CD4-positive, alpha-beta T cell treated with Interferon gamma for 1 hour (primary cell): ENCODE data around the gene ZNF746.
"Not testable (repeated sequence)": the region's sequence is repeated elsewhere in the genome, so short reads cannot be mapped to it uniquely, and the experiment has no call there.

ENCODE experiments used
- DNase-seq: peaks from one replicate; pipeline ENCODE4 v3.0.0-alpha.2; 2020

The ZNF746 gene

DNA sequence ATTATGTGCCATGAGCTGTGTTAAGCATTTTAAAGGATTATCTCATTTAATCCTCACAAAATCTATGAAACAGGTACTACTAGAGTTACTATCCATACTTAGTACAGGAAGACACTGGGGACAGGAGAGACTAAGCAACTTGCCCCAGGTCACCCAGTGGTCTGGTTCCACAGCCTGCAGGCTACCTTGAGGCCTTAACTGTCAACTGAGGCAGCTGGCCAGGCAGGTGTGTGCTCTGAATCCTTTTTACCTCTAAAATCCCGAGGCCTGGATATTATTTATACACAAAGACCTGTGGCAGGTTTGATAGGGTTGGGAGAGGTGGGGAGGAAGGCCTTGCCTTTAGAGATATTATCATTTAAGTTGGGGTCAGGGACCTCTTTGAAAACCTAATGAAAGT lies 39.8 kb downstream of the ZNF746 start:
- DNase-seq = no peak

DNA sequence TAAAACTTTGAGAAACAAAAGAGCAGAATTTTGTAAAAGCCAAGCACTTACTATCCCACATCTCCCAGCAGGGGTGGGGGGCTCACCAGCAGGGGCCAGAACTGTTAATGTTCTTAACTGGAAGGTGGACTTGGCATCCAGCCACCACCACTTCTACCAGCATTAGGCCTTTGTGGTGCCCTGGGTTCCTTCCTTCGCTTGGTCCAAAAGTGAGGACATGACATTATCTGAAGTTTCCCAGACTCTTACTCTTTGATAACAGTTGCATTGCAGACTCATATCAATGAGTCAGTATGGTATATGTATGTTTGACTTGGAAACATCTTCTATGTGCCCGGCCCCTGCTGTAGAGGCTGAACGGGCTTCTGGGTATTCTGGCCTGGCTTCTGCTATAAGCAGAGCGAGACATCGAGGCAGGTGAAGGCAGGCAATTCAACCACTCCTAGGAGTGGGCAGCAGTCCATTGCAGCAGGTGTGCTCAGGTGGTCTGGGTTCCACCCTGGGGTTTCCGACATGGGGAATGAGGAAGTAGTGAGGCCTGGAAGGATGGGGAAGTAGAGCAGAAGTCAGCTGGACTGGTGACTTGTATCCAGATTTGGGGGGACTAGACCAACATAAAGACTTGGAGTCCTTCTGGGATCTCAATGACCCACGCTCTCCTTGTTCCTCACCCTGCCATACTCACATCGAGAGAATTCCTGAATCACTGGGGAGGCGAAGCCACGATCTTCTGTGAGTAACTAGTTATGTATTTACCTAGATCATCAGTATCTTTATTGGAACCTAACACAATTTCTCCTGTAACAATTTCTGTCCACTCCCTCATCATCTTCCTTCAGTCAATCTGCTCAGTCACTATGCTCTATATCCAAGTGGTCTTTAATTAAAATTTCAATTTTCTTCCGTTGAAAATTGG lies 40.8 kb downstream of the ZNF746 start:
- DNase-seq = no peak

DNA sequence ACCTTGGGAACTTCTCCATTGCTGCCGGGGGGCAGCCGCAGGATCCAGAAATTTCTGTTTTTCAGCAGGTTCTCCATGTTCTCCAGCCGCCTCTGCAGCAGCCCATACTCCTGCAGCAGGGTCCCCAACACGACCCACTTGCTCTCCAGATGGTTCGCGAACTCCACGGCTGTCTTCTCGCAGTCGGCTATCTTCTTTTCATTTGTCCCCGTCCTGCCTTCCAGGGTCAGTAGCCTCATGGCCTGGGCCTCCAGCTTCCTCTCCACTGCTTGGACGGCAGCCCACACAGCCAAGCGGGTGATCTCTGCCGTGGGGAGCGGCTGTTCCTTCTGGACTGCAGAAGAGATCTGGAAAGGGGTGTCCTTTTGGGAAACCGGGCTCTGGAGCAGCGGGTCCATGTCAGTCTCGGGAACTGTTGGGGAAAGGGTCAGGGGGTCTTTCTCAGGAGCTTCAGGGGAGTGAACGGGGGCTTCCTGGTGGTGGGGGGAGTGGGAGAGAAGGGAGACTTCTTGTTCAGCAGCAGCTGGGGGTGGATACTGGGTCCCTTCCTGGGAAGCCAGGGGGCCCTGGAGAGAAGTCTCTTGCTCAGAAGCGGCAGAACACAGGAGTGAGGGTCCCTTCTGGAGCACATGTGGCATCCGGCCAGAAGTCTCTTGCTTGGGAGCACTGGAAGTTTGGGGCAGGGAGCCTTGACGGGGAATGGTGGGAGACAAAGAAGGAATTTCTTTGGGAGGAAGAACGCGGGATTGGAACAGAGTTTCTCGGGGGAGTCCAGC lies 42.2 kb downstream of the ZNF746 start:
- no peak for DNase-seq

DNA sequence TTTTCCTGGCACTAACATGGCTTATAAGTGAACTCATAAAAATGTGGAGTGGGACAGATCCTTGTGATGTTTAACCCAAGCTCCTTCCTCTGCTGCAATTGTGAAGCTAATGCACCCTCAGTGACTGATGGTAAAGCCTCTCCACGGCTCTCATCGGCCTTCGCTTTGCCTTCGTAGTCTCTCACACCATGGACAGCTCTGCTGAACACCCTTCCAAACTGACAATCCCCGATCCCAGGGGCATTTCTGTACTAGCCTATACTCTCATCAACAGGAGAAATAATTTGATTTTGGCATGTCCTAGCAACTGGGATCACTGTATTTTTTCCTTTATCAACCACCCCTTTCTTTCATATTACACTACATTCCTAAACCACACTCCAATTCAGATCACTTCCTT lies 42.9 kb downstream of the ZNF746 start:
- no peak for DNase-seq

DNA sequence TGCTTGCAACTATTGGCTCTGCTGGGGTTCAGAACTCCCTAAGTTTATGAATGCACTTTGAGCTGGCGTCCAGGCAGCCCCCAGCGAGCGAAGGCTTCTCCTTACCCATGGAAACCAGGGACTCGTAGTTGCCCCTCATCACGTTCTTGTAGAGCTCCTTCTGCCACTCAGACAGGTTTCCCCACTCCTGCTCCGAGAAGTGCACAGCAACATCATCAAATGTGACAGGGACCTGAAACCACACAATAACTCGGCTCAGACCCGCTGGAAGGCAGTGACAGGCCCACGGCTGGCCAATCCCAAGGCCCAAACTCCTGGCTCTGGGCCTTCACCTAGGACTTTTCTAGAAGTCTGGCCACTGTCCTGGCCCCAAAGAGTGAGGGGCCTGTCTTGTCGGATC lies 43.6 kb downstream of the ZNF746 start:
- no peak for DNase-seq

DNA sequence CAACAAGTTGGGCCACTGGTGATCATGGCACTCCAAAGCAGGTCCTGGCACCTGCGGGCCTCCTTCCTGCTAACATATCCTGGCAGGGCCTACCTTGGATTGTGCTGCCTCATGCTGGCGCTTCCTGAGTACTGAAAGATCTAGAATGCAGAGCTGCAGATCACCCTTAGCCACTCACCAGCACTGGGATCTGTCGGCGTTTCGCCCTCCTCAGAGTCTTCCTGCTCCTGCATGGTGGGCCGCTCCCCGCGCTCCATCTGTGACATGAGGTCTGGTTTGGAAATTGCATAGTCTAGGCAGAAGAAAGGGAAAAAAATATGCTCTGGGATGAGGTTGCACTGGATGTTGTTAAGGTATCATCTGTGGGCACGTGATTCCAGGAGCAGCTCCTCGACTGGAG lies 46.8 kb downstream of the ZNF746 start:
- no peak for DNase-seq

DNA sequence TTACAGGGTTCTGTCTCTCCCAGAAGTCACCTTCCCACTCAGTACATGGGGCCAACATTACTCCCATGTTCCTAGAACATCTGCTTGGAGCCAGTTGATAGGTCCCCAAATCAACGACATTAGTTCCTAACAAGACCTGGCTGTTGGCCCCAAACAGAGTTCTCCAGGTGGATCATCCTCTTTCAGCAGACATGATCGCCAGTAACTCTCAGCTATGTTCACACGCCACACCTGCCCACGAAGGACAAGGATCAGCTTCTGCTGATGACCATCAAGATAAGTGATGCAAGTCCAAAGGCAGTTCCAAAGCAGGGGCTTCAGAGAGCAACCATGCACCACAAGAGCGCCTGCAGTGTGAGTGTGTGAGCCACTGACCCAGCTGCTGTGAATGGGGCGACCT lies 47.7 kb downstream of the ZNF746 start:
- DNase-seq = no peak

DNA sequence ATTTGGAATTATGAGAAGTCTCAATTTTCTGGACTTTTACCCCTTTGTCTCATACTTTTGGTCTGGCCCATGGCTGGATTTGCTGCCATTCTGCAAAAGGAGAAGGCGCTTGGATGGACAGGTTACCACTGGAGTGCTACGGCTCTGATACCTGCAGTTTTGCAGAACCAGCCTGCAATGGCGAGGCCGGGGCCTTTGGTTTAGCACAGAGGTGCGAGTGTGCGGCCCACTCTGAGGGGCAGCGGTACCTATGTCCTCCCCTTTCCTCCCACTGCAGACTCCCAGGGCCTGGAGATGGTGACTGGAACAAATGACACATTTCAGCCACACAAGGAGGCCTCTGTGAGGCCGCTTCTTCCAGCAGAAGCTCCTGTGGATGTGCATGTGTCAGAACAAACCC lies 48.6 kb downstream of the ZNF746 start:
- DNase-seq = no peak

DNA sequence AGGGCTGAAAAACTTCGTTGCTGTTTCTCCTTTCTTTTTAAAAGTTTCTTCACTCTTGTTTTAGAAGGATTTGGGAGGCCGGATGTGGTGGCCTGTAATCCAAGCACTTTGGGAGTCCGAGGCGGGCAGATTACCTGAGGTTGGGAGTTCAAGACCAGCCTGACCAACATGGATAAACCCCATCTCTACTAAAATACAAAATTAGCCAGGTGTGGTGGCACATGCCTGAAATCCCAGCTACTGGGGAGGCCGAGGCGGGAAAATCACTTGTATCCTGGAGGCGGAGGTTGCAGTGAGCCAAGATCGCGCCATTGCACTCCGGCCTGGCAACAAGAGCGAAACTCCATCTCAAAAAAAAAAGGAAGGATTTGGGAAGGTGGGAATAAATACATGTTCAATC lies 51.6 kb downstream of the ZNF746 start:
- not testable (repeated sequence) for DNase-seq

DNA sequence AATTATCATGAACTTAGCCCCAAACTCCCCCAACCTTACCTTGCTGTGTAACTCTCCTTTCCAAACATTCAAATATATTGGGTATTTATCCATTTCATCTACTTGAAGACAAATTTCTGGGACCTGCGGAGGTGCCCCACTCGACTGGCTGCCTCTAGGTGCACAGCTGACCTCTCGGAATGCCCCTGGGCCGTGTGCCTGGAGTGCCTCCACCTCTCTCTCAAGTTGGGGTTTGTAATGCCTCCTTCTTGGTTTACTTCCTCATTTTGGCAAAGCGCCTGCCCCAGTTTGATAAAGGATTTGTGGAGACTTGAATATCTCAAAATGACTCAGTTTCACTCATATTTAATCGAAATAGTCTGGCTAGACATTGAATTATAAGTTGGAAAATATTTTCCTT lies 53.3 kb downstream of the ZNF746 start:
- DNase-seq = no peak

DNA sequence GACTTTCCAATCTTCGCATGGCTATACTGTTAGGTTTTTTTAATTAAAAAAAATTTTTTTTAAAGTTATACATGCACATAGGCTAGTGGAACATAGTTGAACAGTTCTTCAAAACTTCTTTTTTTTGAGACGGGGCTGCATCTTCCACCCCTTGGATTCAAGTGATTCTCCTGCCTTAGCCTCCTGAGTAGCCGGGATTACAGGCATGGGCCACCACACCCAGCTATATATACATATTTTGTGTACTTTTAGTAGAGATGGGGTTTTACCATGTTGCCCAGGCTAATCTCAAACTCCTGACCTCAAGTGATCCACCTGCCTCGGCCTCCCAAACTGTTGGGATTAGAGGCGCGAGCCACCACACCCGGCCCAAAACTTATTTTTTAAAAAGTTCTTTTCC lies 54.1 kb downstream of the ZNF746 start:
- no peak for DNase-seq

DNA sequence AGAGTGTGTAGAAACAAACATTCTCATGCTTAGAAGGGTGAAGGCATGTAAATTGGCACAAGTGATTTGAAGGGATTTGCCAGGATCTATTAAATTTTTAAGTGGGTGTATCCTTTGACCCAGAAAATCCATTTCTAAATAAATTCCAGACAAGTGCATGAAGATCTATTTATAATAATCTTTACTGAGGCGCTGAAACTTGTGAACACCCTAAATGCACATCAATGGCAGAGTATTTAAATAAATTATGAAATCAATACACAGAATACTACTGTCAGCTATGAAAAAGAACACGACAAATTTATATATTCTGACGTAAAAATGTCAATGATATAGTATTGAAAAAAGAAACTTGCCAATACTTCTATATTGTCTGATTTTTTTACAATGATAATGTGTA lies 54.7 kb downstream of the ZNF746 start:
- DNase-seq = no peak

DNA sequence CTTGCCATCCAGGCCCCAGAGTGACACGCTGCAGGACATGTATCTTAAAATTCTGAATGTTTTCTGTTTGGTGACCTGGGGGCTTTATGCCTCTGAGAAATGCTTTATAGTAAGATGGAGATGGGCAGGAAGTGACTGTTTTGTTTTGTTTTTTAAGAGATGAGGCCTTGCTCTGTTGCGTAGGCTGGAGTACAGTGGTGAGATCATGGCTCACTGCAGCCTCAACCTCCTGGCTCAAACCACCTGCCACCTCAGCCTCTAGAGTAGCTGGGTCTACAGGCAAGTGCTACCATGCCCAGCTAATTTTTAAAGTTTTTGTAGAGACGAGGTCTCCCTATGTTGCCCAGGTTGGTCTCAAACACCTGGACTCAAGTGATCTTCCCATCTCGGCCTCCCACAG lies 57.4 kb downstream of the ZNF746 start:
- no peak for DNase-seq

DNA sequence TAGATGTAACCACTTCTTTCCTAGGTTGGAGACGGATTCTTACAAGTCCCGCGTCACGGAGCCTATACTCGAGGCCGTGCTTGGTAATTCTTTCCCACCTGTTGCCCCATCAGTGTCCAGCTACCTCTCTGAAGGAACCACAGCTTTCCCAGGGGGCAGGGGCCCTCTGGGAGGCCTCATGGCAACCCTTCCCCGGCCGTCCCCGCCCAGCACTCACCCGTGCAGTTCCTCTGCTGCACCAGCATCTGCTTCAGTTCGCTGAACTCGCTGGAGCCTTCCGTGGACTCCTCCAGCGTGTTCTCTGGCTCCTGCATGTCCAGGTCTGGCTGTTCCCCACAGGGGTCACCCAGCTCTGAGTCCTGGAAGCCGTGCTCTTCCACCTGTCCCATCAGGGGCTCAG lies 61.3 kb downstream of the ZNF746 start:
- DNase-seq = no peak

DNA sequence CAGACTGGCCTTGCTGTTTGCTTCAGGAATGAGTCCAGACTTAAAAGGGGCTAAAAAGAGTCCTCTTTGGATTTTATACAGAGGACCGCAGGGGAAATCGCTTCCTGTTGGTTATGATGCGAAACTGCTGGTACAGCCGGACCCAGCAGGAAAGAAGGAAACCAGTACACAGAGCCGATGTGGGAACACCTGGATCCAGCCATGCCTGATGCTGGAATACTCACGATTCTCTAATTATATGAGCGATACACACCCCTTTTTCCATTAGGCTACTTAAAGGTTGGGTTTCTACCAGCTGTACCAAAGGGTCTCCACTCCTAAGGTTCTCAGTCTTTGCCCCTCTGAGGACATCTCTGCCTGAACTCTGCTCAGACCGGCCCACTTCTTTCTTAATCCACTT lies 64.5 kb downstream of the ZNF746 start:
- no peak for DNase-seq

DNA sequence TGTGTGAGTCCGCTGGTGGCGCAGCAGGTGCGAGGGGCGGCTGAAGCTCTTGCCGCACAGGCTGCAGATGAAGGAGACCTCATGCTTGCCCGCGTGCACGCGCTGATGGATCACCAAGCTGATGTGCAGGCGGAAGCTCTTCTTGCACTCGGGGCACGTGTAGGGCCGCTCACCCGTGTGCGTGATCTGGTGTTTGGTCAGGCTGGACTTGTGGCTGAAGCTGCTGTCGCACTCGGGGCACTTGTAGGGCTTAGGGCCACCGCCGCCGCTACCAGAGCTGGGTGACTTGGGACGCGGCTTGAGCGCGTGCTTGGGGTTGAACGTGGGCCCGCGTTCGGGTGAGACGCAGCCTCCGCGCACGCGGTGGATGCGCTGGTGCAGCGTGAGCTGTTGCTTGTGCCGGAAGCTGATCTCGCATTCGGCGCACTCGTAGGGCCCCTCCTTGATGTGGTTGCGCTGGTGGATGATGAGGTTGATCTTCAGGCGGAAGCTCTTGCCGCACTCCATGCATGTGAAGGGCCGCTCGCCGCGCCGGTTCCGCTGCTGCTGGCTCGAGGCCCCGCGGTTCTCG lies 65.4 kb downstream of the ZNF746 start:
- DNase-seq = no peak

DNA sequence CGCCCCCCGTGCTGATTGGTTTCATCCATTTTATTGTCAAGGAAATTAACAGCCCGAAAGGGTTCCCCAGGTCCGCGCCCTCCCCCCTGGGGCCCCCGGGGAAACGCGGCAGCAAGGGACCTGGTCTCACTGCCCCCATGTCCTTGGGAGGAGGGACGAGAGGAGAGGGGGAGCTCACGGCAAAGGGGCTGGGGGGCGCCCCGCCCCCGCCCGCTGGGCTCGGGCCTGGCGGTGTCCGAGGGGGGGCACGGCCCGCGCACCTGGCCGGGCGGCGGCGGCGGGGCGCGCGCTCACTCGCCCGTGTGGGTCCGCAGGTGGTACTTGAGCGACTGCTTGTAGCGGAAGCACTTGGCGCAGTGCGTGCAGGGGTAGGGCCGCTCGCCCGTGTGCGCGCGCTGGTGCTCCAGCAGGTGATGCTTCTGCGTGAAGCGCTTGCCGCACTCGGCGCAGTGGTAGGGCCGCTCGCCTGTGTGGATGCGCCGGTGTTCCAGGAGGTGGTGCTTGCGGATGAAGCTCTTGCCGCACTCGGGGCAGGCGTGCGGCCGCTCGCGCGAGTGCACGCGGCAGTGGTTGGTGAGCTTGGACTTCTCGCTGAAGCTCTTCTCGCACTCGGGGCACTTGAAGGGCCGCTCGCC lies 66.0 kb downstream of the ZNF746 start:
- no peak for DNase-seq

DNA sequence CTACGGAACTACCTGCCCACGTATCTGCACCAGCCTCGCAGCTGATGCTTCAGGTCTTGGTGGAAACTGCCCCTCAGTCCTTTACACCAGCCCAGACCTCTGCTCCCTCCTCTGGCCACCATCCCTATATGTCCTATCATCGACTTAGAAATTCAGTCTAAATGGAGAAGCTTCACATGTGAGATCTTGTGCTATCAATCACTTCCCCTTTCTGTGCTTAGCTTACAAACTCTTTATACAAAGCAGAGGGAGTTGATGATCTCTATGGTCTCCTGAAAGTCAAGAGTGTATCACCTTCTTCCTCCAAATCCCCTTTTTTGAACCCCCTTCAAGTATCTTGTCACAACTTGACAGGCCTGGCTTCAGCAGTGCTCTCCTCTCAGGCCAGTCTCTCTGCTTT lies 67.4 kb downstream of the ZNF746 start:
- no peak for DNase-seq

DNA sequence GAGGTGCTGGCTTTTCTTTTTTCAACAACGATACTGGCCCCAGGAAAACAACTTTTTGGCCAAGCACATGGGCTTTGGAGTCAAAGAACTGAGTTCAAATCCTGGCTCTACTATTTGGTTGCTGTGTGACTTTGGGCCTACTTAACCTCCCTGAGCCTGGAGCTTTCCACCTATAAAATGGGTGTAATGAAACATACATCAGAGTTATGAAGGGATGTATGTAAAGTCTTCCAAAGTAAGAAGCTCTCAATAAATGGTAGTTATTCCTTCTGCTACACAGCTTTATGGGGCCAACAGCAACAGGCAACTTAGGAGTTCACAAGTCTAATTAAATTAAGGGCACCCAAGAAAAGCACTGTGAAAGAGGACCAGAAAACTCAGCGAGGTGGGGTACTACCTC lies 69.7 kb downstream of the ZNF746 start:
- no peak for DNase-seq

DNA sequence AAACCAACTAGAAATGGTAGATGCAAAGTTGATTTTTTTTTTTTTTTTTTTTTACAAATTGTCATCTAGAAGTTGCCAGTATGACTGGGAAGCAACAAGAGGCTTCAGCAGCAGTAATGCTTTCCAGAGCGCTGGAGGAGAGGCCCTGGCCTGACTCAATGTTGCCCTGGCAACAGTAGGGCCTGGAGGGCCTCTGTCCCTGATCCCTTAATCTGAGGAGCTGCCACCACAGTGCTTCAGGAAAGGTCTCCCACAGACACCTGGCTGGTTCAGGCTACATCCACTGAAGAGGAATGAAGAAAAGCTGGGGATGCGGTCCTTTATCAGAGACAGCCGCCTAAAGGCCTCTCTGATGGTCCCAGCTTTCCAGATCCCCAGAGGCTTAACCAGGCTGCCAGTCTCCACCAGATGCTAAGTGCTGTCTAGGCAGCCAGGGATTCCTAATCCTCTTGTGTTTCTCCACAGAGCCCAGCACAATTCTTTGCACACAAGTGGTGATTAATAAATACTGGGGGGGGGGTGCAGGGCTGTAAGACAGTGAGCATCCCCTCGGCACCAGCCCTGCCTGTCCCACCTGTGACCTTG lies 70.4 kb downstream of the ZNF746 start:
- DNase-seq = no peak

DNA sequence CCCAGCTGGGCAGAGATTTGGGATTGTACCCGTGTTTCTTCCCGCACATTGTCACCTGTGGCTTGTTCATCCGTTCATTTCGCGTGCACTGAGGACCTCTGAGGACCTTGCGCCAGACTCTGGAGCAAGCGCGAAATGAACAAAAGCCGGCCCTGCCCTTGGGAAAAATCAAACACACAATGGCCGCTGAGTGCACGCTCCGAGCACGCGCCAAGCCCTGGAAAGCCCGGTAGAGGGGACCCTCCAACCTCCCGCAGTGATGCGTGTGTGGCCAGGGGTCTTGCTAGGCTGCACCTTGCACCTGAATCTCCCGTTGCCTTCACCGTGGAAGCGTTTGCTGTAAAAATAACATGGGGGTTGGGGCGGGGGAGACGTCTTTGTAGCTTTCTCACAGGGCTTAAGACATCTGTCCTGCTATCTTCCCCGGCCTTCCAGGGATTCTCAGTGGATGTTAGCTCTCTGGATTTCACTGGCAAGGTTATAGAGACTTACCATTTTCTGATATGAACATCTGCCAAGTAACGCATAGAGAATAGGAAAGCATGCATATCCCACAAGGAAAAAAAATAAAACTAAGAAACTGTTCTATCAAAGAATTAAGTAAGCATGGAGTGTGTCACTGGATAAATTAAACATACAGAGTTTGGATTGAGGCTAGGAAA lies 74.0 kb downstream of the ZNF746 start:
- no peak for DNase-seq

DNA sequence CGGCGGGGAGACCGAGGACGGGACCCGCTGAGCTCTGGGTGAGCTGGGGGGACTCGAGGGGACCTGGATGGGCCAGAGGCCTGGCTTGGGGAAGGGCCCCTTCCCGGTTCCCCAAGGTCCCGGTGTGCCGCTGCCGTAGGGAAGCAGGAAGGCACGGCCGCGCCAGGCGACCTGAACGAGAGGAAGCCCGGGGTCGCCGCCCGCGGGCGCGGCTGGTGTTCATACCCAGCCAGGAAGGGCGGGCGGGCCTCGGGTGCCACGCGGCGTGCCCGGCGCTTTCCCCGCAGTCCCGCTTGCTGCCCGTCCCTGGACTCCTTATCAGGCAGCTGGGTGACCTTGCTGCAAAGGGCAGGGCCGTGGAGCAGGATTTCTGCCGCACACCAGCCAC lies 74.7 kb downstream of the ZNF746 start:
- DNase-seq = no peak
